G401 (cell line): ENCODE data around the gene ADAMTS8. TPM values are rescaled to one million over a fixed set of nuclear protein-coding genes. Genes with fewer than 3 reads are reported as not detected.

ENCODE experiments used
- DNase-seq: peaks from one replicate; pipeline ENCODE4 v3.0.0-alpha.2; 2015; ENCODE audit warnings: low spot score
- in situ Hi-C: cut with HindIII; loops from 2 replicates; pipeline ENCODE4 v1.10.0; 2016; ENCODE audit warnings: low sequenced_read_pairs, mixed read lengths
- total RNA-seq: library from RNA; depleted of rRNA; stranded (reverse); fragments of >200 nt; shearing (Covaris generic); gene quantifications from 2 replicates; pipeline ENCODE4 v1.2.3, GENCODE V29; 2014

Gene ADAMTS8
- total RNA-seq, 1 experiment from 2014 or later: not detected

DNA sequence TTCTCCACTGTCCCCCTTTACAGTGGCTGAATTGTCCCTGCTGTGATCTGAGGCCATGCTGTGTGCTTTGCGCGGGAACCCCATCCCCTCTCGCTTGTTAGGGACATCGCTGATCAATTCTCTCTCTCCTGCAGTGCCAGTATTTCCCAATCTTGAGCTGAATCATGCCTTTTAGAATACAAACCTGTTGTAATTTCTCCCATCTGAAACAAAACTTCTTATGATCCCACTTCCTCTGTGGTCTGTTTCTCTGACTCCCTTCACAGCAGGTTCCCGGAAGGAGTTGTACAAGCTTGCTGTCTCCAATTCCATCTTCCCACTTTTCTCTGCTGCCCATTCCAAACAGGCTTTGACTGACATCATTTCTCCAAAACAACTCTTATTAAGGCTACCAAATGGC is 36.9 kb upstream of the ADAMTS8 start:
- no peak for DNase-seq
- in situ Hi-C loops: no loop called here

DNA sequence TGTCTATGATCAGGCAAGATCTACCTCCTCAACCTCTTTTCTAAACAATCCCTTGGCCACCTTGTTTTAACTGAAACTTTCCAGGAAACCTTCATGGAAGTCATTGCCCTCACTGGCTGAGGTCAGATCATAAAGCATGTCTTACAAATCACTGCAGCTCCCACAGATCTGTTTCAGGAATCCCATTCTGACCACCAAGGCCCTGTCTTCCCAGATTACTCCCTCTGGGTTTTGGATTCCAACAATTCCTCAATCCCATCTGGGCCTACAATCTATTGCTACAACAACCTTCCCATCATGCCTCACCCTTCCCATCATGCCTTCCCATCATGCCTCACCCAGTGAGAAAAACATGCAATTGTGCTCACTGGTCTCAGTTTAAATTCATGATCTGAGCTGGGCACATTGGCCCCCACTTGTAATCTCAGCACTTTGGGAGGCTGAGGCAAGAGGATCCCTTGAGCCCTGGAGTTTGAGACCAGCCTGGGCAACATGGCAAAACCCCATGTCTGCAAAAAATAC is 35.9 kb upstream of the ADAMTS8 start:
- no peak for DNase-seq

DNA sequence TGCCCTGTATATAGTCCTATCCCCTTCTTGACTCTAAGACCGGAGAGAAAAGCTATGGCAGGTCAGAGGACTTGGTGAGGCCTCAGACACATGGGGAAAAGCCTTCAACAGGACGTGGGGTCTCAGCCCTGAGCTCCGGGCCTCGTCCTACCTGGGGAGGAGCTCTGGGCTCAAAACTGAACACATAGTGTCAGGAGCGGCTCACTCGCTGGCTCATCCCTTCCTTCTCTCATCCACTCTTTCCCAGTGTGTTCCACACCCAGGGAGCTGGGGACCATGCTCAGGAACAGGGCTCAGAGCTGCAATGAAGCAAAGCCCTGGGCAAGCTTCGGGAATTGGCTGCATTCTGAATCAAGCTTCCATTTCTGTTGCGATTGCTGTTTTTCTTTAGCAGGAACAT is 34.5 kb upstream of the ADAMTS8 start:
- in situ Hi-C loops: no loop called here
- DNase-seq: no peak

More for the DNA sequence above, 35.9 kb upstream of the ADAMTS8 start:
- in situ Hi-C loops: no loop called here

DNA sequence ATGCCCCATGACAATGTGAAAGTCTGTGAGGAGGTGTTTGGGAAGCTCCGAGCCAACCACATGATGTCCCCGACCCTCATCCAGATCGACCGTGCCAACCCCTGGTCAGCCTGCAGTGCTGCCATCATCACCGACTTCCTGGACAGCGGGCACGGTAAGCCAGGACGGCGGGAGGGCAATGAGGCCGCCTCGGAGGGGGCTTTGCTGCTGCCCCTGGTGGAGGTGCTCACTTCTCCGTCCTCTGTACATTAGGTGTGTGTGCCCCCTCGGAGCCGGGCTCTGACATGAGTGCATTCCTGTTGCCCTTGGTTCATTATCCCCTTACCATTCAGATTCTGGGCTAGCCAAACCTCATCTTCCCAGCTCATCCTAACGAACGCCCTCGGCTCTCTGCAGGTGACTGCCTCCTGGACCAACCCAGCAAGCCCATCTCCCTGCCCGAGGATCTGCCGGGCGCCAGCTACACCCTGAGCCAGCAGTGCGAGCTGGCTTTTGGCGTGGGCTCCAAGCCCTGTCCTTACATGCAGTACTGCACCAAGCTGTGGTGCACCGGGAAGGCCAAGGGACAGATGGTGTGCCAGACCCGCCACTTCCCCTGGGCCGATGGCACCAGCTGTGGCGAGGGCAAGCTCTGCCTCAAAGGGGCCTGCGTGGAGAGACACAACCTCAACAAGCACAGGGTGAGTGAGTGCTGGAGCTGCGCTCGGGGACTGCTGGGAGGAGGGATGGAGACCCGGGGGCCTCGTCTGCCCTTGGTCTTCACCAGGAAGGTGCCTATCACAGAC is 33.9 kb upstream of the ADAMTS8 start:
- in situ Hi-C loops: no loop called here

DNA sequence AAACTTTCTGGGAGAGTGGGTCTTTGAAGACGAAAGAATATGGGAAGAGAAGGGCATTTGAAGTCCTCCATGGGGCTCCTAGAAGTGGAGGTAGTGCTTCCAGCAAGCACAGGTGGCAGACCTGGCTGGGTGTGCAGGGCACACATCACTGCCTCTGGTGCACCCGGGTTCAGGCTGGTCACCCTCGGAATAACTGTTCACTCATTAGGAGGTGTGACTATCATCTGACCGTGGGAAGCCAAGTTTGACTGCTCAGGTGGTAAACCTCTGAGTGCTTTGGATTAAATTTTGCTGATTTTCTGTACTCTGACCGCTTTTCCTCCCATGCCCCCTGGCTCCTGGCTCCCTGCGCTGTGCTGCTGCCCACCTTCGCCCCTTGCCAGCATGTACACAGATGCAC is 31.1 kb upstream of the ADAMTS8 start:
- in situ Hi-C loops: no loop called here
- no peak for DNase-seq

More for the DNA sequence above, 33.9 kb upstream of the ADAMTS8 start:
- DNase-seq: peak; percentile 19

DNA sequence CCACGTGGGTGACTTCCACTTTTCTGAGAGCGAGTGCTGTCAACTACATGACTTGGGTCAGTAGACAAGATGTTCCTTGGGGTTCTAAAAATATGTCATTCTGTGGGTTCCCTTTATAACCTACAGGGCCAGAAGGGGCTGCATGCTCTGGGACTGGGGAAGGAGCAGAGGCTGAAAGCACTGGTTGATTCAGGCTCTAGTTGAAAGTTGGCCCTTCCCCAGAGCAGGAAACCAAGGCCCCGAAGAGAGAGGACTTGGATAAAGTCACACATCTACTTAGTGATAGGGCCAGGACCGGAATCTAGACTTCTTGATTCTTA is 30.0 kb upstream of the ADAMTS8 start:
- no peak for DNase-seq
- in situ Hi-C loops: no loop called here

DNA sequence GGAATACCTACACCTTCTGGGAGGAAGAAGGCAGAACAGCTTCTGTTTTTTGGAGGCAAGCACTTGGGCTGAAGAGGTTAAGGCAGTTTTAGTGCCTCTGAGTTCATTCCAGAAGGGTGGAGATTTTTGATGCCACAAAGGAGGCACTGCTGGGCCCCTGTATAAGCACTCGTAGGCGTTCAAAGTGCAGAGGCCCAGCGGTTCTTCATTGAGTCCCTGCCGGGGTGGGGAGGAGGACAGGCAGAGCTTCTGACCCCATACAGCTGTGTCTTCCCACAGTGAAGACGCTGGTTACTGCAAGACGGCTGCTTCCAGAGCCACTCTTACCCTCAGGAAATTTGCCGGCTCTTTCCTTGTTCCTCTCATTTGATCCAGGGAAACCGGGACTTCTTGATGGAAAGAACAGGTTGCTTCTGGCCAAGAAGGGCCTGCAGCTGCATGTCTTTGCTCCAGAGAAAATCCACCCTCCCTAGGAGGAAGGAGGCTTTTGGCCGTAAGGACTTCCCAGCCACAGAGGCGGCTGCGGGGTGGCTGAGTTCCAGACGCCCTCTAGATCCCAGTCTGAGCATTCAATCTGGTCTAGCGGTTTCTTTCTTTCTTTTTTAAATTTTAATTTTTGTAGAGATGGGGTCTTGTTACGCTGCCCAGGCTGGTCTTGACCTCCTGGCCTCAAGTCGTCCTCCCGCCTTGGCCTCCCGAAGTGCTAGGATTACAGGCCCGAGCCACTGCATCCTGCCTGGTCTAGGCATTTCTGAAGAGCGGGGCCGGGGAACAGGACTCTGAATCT is 29.4 kb upstream of the ADAMTS8 start:
- DNase-seq: no peak
- in situ Hi-C loops: no loop called here

DNA sequence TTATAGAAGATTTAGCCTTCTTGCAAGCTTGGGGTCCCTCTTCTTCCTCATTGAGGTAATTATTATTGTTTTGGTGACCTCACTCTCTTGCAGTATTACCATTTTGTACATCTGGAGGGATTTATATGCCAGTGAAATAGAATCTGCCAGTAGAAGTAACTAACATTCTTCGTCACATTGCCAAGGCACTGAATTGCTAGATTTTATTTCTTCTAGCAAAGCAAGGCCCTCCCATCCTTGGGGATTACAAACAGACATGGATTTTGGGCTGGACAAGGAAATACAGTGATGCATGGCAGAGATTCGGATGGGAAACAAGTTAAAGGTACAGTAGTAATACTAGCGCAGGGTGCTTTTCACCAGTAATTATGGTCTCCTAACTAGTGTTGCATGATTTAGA is 27.9 kb upstream of the ADAMTS8 start:
- in situ Hi-C loops: no loop called here
- no peak for DNase-seq

DNA sequence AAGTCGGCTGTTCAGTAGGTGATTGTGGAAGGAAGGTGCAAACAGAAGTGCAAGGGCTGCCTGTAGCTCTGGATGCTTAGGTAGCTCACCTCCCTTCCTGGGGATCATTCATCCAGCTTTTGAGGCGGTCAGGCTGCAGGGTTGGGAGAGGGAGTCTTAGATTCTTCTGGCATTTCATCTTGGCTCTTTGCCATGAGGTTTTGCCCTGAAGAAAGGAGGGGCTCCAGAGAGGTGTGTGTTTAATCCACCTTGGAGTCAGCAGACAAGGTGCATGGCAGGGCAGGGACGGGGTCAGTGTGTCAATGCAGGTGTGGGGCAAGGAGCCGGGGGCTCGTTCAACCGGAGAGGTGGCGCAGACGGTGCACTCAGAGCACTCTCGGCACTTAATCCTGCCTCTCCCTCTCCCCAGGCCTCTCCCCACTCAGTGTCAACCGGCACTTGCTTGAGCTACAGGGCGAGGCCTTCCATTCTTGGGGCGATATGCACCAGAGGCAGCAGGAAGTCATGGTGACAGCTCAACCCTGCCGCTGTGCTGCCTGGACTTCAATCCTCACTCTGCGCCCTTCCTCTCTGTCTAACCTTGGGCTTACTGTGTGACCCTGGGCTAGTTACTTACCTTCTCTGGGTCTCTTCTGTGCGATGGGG is 27.2 kb upstream of the ADAMTS8 start:
- DNase-seq: no peak
- in situ Hi-C loops: no loop called here

DNA sequence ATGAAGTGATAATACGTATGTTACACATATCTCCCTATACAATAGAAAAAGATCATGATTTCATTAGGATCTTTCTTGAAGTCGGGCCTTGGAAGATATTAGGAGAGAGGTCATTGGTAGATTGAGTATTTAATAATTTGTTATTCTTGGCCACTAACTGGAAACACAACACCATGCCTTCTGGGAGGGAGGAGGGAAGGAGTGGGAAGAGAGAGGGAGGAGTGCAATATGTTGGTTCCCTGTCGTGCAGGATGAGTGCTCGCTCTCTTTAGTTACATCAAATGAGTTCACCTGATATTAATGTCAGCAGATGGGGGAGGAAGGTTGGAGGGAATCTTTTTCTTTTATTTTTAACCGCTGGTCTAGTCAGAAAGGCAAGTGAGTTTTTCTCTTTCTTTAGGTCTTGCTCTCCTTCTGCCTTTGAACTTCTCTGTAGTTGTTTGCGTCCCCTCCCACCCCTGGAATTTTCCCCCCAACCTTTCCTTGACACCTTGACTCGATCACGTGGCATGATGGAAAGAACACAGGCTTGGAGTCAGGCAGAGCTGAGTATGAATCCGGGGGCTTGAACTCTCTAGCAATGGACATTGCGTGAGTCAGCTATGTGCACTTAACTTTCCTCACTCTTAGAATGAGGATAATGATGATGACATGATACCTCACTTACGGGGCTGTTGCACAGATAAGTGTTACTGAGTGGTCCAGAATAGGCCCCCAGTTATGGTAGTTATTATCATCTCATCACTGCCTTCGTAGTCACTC is 26.3 kb upstream of the ADAMTS8 start:
- DNase-seq: no peak
- in situ Hi-C loops: no loop called here

DNA sequence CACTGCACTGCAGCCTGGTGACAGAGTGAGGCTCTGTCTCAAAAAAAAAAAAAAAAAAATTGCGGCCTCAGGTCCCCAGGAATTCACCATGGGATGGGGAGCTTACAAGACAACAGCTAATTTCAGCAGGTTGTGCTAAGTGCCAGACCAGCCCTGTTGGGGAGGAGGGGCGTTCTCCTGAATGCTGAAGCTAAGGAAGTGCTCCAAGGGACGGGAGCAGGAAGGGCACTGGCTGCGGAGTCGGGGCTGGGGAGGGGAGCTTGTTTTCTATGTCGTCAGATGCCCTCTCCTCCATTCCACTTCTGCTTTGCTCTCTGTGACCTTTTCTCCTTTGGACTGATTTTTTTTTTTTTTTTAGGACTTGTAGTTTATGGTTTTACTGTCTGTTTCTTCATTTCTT is 24.5 kb upstream of the ADAMTS8 start:
- in situ Hi-C loops: no loop called here
- no peak for DNase-seq

DNA sequence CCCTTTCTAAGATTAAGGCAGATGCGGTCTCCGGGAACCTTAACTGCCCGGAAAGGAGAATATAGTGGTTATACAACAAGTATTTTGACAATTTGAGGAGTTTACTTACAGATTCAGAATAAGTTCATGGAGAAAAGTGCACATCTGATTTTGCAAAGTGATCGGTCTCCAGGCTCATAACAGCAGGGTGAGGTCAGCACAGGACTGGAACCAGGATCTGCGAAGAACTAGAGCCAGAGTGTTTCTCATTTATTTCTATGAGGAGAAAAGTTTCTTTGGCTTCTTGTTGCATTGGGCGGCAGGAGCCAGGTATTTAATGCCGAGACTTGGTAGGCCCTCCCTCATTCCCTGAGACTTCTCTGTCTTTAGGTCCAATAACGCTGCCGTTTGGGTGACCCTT is 23.8 kb upstream of the ADAMTS8 start:
- in situ Hi-C loops: no loop called here
- DNase-seq: no peak

DNA sequence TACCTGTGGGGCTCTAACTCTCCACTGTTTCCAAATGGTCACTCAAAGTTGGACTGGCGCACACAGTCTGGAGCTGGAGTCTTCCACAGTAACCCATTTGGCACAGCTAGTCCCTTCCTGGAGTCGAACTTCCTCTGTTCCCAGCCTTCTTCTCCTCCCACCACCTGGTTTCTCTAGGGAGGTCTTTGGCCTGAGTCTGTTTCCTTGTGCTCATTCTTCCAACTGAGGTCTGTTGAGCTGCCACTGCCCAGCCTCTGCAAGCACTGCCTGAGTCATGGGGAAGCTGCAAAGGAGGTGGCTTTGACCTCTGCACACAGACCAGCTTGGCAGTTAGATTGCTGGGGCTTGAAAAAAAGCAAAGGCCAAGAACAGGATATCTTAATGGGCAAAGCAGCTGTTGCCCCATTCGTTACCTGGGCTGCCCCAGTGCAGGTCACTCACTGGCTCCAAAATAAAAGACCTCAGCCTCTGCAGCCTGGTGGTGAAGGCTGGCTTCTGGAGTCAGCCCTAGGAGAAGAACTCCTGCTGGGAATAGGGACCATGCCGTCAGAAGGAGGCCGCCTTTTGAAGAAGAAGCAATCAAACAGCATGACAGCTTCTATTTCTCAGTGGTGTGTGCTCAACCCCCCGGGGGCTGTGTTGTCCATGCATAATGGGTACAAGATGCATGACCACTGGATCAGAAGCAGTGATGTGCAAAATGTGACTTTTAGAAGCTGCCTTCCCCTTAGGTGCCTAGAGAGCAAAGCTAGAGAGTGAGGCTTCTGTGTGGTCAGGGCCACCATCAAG is 23.0 kb upstream of the ADAMTS8 start:
- DNase-seq: no peak
- in situ Hi-C loops: no loop called here

DNA sequence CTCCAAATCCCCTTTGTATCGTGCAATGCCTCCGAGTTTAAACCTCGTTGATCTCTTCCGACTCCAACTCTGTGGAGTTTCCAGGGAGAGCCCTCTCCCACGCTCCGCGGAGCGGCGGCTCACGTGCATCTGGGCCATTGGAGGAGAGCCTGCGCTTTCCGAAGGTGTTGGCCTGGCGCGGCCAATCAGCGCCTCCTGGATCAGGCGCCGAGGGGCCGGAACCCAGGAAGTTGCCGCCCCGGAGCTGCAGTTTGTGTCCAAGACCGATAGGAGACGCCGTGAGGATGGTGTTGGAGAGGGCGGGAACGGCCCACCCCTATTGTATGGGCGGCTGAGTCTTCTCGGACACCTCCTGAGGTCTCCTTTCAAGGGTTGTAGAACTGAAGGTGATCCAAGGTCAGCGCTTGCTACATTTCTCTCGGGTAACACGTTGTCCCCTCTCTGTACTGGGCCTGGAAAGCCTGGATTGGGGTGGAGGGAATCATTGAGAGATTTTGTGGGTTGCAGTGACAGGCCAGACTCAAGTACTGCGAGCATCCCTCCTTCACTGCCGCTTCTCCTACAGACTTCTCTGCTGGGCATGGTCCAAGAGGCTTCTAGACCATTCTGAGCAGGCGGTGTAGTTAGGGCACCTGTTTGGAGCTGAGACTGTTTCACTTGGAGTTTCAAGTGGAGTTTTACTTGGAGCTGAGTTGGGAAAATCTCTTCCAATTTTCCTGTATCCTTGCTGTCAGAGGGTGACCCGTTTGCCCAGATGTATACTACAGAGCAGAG is 21.8 kb upstream of the ADAMTS8 start:
- in situ Hi-C loops: loop anchor here (25.0 kb wide), 1 partner anchor 412 kb away; no protein-coding TSS in a partner anchor
- no peak for DNase-seq

DNA sequence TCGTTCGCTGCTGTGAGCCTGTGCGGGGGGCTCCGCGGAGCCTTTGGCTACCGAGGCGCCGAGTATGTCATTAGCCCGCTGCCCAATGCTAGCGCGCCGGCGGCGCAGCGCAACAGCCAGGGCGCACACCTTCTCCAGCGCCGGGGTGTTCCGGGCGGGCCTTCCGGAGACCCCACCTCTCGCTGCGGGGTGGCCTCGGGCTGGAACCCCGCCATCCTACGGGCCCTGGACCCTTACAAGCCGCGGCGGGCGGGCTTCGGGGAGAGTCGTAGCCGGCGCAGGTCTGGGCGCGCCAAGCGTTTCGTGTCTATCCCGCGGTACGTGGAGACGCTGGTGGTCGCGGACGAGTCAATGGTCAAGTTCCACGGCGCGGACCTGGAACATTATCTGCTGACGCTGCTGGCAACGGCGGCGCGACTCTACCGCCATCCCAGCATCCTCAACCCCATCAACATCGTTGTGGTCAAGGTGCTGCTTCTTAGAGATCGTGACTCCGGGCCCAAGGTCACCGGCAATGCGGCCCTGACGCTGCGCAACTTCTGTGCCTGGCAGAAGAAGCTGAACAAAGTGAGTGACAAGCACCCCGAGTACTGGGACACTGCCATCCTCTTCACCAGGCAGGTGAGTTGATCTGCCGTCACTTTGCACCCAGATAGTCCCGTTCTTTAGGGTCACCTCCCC is 21.0 kb upstream of the ADAMTS8 start:
- DNase-seq: no peak
- in situ Hi-C loops: loop anchor here (25.0 kb wide), 1 partner anchor 413 kb away; no protein-coding TSS in a partner anchor

DNA sequence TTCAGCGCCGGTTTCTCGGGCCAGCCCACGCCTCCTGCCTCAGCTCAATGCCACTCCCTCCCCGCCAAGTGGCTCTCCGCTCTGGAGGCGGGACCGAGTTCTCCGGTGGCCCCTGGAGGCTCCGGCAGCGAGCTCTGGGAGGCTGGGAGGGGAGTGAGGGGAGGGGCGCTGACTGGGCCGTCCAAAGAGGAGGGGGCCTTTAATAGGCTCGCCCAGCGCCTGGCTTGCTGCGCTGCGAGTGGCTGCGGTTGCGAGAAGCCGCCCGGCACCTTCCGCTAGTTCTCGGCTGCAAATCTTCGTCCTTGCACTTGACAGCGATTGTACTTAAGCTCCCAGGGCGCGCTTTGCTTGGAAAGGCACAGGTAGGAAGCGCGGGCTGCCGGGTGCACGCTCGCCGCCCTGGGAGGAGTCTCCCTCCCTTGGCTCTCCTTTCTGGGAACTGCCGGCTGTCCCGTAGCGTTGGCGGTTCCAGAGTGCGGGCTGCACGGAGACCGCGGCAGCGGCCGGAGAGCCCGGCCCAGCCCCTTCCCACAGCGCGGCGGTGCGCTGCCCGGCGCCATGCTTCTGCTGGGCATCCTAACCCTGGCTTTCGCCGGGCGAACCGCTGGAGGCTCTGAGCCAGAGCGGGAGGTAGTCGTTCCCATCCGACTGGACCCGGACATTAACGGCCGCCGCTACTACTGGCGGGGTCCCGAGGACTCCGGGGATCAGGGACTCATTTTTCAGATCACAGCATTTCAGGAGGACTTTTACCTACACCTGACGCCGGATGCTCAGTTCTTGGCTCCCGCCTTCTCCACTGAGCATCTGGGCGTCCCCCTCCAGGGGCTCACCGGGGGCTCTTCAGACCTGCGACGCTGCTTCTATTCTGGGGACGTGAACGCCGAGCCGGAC is 20.3 kb upstream of the ADAMTS8 start, which contains the start of gene ADAMTS15:
Gene ADAMTS15, plus strand, starts transcription at position 230 of the 894 bp plus-strand sequence. Its CDS starts 329 bp downstream, at position 559.
- in situ Hi-C loops: loop anchor here (25.0 kb wide), 1 partner anchor 414 kb away; no protein-coding TSS in a partner anchor
- no peak for DNase-seq
